Stimulated activated CD4-positive, alpha-beta T cell treated with anti-CD3 and anti-CD28 coated beads, TNF-alpha, amount 100 ng/mL, for 4 hours (primary cell): ENCODE results near the gene FCER1G.
"Not testable (repeated sequence)": the region's sequence is repeated elsewhere in the genome, so short reads cannot be mapped to it uniquely, and the experiment has no call there.

Source experiments
- DNase-seq, 3 experiments: peaks; one replicate each; pipeline ENCODE4 v3.0.0-alpha.2; 2020; ENCODE audit warnings: low read depth in 3 of 3

FCER1G gene

DNA sequence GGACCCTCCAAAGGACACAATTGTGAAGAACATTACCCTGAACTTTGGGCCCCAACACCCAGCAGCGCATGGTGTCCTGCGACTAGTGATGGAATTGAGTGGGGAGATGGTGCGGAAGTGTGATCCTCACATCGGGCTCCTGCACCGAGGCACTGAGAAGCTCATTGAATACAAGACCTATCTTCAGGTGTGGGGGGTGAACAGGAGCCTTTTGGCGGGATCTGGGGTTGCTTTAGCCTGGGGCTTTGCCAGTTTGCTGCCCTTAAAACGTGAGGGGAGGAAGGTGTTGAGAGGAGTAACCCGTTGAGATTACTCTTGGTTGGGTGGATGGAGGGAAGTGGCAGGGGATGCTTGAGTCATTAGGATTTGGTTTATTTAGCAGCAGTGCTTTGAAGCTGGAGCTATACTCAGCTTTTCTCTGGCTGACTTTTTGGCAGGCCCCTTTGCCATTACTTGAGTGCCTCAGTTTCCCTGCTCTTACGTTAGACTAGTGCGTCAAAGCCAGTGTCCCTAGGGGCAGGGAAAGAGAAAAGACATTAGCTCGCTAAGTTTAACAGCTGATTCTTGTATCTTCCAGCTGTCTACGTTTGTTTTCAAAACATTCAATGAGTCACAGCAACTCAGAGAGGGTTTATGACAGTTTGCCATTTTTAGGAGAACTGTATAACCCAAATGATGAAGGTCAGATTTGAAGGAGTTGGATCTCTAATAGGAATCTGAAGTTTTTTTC lies 8.5 kb upstream of the FCER1G start:
- DNase-seq = no peak

DNA sequence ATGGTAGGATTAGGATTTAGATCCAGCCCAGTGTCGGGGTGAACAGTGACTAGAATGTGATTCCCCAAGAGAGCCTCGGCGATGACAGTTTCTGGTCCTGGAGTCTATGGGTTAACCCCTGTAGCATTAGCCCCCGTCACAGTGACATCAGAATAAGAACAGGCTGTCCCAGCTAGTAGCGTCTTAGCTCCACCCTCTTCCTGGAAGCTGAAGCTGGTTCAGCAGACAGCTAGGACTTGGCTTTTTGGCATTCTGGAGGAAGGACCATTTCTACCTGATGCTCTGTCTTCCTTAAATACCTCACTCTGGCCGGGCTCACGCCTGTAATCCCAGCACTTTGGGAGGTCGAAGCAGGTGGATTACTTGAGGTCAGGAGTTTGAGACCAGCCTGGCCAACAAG lies 7.9 kb upstream of the FCER1G start:
- no peak for DNase-seq

DNA sequence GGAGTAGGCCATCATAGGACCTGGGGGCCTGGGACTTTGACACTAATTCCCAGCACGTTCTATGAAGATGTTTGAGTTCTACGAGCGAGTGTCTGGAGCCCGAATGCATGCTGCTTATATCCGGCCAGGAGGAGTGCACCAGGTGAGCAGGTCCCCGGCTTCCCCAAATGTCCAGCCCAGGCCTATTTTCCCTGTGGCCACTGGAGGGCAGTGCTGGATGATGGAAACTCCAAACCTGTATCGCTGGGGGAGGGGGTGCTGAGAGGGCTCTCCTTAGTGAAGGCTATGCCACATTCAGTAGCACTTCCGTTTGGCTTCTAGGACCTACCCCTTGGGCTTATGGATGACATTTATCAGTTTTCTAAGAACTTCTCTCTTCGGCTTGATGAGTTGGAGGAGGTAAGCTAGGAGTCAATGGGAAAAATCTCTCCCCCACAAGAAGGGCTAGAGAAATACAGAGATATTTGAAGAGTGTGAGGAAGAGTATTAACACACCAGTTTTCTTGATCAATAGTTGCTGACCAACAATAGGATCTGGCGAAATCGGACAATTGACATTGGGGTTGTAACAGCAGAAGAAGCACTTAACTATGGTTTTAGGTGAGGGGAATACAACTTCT lies 5.2 kb upstream of the FCER1G start:
- DNase-seq = peak; percentile 33 to 52 (median 44)

DNA sequence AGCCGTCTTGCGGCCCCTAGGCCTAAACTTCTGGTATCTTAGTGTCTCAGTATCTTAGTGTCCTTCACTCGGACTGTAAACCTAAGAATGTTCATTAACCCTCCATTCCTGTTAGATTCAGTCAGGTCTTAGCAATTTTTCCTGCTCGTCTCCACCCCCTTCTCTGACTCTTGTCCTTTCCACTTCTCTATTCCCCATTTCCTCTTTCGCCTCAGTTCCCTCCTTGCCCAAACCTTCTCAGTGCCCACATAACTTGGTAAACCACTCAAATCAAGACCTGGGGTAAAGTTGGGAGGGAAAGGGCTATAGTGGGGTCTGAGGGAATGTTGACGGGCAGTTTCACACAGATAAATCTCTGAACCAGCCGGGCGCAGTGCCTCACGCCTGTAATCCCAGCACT lies 726 bp upstream of the FCER1G start:
- no peak for DNase-seq

DNA sequence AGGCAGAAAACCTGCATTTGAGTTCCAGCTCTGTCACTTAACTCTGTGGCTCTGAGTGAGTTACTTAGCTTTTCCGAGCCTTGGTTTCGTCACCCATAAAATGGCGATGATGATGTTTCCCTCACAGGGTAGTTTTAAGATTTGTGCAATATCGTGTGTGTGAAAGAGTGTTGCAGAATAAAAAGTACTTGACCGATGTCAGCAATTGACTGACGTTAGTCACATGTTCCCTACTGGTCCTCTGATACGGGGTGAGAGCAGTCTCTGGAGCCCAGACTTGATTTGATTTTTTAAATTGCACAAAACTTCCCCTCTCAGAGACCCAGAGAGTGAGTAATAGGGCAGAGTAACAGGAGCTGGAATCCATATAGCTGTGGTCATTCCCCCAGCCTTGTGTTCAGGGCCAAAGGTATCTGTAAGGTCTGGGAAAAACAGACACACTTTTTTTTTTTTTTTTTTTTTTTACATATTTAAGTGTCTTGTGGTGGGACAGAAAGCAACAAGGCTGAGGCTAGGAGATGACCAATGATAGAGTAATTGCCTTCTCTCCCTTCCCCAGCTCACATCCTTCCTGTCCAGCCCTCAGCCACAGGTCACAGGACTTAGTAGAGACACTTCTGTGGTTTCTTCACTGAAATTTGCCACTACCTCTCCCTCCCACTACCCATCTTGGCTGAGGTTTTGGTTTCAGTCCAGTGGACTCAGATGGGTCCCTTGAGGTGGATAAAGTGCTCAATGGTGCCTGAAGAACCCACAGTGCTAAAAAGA lies 2.0 kb downstream of the FCER1G start:
- DNase-seq = no peak

DNA sequence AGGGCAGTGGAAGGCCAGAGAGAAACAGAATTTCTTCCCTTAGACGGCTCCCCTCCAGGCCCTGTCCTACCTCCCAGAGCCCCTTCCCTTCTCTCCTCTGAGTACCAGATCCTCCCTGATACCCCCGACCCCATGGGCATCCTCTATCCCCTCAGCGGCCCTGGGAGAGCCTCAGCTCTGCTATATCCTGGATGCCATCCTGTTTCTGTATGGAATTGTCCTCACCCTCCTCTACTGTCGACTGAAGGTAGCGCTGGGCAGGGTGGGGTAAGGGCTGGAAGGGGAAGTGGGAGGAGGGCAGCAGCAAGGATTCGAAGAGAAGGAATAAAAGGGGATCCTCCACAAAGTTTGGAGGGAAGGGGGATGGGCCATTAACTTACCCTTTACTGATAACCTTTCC lies 2.7 kb downstream of the FCER1G start:
- no peak for DNase-seq

DNA sequence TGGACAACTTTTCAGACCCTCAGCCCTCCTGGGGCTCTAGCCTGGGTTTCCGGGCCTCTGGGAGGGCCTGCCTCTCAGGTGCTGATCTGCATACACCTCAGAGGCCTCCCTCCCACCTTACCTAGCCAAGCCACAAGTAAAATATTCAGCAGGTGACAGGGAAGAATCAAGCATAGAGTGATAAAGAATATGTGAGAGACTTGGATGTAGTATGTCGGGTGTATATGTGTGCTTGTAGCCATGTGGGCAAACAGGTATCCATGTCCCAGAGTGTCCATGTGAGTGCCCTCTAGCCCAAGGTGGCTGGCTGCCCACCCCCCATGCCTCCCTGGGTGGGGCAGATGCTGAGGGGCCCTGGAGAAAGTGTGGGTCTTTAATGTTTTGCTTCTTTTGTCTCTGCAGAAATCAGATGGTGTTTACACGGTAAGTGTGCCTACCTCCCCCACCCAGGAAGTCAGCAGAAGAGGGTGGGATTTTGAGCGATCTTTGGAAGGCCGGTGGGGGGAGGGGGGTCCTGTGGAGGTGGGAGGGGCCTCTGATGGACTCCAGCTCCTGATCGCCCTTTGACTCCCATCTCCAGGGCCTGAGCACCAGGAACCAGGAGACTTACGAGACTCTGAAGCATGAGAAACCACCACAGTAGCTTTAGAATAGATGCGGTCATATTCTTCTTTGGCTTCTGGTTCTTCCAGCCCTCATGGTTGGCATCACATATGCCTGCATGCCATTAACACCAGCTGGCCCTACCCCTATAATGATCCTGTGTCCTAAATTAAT lies 3.4 kb downstream of the FCER1G start:
- no peak for DNase-seq

DNA sequence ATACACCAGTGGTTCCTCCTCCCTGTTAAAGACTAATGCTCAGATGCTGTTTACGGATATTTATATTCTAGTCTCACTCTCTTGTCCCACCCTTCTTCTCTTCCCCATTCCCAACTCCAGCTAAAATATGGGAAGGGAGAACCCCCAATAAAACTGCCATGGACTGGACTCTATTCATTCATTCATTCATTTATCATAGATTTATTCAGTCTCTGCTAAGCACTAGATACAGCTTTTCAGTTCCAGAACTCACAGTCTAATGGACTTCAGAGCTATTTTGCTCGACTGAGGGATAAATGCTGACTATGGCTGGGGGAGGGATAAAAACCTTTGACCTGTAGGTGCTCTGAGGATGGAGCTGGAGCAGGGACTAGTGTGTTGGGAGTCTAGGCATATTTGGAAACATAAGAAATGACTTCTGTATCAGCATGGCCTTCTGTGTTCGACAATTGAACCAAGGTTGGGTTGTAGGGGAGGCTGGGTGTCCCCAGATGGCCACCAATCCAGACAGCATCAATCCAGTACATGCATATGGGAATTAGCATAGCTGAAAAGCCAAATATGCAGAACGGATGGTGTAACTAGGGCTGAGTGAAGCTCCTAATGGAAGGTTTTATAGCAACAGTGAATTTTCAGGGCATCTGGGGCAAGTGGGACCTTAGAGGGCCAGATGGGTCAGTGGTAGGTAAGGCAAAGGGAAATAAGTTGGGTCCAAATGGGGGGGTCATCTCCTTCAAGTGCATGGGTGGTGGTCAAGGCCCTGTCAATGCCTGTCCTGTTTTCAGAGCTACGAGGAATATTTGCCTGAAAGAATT lies 4.2 kb downstream of the FCER1G start:
- DNase-seq = no peak

DNA sequence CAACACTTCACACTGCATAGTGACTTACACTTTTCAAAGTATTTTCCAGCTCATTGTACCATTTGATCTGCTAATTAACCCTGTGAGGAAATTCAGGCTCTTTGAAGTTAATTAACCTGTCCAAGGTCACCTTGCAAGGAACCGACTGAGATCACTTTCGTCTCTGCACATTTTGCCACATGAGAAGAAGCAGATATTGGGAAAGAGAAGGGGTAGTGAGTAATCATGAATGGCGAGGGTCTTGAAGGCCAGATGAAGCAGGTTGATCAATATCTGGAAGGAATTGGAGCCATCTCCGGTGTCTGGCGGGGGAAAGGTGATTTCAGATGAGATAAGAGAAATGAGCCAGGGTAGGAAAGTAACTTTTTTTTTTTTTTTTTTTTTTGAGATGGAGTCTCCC lies 4.9 kb downstream of the FCER1G start:
- DNase-seq = no peak

DNA sequence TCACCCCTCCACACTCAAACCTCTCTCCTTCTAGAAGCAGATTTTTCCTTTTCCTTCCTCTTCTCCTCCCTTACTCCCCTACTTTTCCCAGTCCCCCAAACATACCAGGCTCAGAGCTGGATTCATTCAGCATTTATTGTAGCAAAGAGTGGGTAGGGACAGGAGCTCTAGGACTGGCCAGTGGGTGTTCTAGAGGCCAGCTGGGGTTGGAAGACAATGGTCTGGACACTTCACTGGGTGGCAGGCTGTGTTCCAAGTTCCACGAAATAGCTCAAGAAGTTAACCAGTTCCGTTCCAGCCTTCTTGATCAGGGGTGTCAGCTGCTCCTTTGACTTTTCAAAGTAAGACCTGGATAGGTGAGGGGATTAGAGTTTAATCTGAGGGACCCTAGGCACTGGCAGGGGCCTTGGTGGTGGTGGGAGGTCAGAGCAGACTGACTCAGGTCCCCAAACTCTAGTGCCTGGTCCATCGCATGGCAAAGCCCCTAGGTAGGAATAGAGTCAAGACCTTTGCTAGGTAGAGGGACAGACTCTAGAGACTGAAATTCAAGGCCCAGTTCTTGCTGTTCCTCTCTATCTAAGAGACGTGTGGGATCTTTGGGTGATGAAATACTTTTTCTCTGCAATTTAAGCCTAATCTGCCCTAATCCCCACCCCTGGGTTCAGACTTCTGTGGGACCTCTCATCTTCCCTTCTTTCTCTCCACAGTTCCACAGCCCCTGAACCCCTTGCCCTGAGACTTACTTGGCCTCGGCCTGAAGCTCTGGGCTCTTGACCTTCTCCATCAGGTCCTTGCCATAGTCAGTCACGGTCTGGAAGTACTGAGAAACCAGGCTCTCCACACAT lies 7.3 kb downstream of the FCER1G start:
- DNase-seq = no peak

DNA sequence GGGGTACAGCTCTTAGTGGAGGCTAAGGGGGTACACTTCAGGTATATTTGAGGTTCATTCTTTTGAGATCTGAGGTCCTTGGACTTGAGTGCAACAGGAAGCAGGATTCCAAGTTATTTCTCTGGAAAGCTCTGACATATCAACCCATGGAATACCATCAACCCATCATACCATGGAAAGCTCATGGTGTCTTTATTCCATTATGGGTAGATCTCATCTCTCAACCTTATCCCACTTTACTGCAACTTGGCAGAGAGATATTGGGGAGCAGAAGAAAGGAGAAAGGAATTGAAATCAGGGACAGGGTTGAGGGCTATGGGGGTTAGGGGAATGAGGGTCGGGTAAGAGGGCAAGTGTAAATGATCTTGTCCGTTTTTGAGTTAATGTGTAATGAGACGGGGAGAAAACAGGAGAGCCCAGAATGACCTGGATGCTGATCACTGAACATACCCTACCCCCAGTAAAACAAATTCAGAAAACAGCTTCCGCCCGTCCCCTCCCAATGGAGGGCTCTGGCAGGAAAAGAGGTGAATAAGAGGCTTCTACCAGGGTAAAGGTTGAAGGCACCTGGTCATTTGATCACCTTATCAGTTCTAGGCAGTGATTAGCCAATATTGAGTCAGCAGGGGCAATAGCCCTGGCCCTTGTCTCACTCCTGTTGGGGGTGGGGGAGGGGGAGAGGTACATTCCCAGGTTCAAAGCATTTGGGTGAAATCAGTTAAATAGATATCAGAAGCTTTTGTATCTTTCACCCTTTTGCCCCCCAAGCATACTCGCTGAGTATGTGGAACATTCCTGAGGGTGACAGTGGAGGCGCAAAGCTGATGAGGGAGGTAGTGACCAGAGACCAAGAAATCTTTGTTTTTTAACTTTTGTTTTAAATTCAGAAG lies 9.0 kb downstream of the FCER1G start:
- no peak for DNase-seq

DNA sequence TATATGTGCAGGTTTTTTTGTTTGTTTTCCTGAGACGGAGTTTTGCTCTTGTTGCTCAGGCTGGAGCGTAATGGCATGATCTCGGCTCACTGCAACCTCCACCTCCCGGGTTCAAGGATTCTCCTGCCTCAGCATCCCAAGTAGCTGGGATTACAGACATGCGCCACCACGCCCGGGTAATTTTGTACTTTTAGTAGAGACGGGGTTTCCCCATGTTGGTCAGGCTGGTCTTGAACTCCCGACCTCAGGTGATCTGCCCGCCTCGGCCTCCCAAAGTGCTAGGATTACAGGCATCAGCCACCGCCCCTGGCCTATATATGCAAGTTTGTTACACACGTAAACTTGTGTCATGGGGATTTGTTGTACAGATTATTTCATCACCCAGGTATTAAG lies 9.6 kb downstream of the FCER1G start:
- DNase-seq = not testable (repeated sequence)

DNA sequence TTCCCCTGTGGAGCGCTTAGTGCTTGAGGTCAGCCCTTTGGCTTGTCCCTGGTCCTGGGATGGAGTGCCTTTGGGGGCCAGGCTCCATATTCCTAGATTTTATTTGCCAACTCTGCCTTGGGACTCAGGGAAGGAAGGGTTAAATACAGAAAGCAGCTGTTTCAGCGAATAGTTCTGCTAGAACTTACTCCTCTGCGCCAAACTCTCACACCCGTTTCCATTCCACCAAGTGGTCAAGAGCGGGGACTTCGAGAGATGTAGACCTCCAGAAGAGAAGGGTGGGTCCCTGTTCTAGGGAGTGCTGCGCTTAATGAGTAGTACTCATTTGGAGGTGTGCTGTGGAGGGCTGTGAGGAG lies 10.1 kb downstream of the FCER1G start:
- no peak for DNase-seq

DNA sequence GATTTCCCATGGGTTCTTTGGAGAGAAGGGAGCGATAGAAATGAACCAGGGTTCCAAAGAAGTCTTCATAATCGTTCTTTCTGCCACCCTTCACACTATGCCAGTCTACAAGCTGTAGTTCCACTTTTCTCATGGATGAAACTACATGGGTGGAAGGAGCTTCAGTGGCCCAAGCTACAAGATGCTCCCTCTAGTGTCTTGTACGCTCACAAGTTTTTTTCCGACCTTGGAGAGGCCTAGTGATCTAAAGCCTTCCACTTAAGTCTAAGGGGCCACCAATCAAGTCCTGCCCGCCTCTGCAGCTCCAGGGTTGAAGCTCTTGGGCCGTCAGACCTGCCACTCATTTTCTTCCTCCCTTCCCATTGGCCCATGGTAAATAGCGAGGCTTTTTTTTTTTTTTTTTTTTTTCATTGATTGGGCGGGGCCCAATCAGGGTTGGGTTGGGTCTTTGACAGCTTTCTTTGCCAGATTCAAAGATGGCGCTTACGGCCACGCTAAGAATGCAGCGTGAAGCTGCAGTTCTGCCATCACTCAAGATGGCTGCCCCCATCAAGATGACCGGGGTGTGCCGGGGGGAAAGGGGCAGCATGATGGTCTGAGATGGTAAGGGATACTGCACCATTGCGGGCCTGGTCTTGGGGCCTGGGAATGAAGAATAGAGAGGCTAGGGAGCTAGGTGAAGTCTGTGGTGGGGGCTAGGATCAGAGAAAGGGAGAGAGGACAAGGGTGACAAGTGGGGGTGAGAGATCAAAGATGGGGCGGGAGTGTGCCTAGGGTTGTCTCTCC lies 10.6 kb downstream of the FCER1G start, which contains the start of gene TOMM40L:
TOMM40L (plus strand) TSS at position 527 of the 786 bp plus-strand sequence. CDS start 430 bp downstream, outside the sequence.
- peak; percentile 67 to 86 (median 76) for DNase-seq

DNA sequence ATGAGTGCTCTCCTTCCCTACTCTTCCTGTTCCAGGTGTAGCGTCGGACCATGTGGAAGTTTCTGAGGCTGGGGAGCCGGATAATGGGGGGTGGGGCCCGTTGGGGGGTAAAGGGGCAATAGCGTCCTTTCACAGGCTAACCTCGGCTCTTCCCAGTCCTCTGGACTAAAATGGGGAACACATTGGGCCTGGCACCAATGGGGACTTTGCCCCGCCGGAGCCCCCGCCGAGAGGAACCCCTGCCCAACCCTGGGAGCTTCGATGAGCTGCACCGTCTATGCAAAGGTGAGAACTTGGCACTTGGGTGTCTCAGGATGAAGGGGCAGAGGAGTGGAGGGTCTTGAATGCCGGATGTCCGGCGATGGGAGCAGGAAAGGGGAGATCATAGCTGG lies 11.2 kb downstream of the FCER1G start:
- no peak for DNase-seq

DNA sequence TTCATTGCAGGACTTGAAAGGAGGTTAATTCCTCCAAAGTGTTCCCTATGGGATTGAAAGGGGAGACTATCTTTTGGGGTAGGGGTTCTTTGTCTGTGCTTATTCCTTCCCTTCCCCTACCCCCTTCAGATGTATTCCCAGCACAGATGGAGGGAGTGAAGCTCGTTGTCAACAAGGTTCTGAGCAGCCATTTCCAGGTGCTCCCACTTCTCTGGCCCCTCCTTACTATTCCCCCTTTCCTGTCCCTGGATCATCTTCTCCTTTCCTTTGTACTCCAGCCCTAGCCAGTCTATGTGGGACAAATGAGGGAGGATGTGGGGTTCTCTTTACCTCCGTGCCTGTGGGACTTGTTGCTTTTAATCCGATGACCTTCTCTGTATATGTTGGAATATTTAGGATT lies 11.7 kb downstream of the FCER1G start:
- DNase-seq = no peak

DNA sequence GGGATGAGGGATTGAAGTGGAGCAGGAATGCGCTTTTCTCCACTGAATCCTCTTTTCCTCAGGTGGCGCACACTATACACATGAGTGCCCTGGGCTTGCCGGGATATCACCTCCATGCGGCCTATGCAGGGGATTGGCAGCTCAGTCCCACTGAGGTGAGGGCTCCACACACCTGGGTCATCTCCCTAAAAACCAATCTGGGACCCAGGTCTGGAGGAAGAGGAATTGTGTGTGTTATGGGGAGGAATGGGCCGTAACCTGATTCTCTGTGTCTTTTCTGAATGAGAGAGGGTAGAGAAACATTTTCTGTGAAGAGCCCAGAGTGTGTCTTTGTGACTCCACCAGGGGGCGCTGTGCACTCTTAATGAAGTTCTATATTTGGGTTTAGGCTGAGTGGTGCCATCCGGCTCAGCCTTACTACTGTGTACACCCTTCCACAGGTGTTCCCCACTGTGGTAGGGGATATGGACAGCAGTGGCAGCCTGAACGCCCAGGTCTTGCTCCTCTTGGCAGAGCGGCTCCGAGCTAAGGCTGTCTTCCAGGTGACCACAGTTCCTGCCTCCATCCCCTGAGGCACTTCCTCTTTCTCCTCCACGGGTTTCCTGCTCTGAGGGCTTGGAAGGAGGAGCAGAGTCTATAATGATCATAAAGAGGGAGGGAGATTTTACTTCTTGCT lies 12.2 kb downstream of the FCER1G start:
- DNase-seq = peak; percentile 70 to 92 (median 85)

DNA sequence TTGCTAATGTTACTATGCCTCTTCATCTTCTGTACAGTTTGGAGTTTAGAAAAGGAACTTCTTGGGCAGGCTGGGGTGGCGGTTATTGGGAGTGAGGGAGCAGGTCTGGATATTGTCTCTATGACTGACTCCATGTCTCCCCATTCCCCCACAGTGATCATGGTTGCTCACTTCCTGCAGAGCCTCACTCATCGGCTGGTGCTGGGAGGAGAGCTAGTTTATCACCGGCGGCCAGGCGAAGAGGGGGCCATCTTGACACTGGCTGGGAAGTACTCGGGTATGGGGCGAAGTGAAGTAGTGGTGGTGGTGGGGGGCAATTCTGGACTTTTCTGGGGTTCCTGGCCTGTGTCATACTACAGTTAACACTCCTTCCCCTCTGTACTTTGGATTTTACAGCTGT lies 12.9 kb downstream of the FCER1G start:
- no peak for DNase-seq
